GM12878 (cell line): Measurements from ENCODE around the gene VAC14. TPM values are rescaled to one million over a fixed set of nuclear protein-coding genes. Genes with fewer than 3 reads are reported as not detected.

Experiments used
- ATAC-seq: fragments of 200-7000 bp; cut with Tn5 transposase; 3 replicates; pipeline ENCODE4 v1.9.1; 2020; ENCODE audit warnings: mild to moderate bottlenecking, moderate library complexity
- BruUV-seq: library from RNA; stranded (reverse); fragments of 400-500 nt; replicated peaks from 2 replicates; lab custom pipeline; 2021; lab: Mats Ljungman, UMichigan
- CTCF ChIA-PET: fragments of 300-600 bp; sonication (Branson Sonifier 250); formaldehyde crosslinking; extraction: SDS; loops from one replicate; lab custom pipeline; 2021; ENCODE audit warnings: inconsistent platforms; lab: Yijun Ruan, JAX
- POLR2A ChIA-PET: fragments of 350-600 bp; formaldehyde crosslinking; extraction: SDS; loops from one replicate; lab custom pipeline; 2021; ENCODE audit warnings: inconsistent platforms; lab: Charles Lee
- RAD21 ChIA-PET: fragments of 300-600 bp; sonication (Branson Sonifier 250); formaldehyde crosslinking; loops from one replicate; lab custom pipeline; 2023; ENCODE audit warnings: antibody characterized with exemption; ENCODE audit not compliant: unreplicated experiment; lab: Charles Lee
- SMC1A ChIA-PET: fragments of 300-600 bp; sonication (Branson Sonifier 250); formaldehyde crosslinking; loops from one replicate; lab custom pipeline; 2023; ENCODE audit not compliant: unreplicated experiment, uncharacterized antibody; lab: Charles Lee
- DNase-seq: peaks from one replicate; pipeline ENCODE4 v3.0.0-alpha.2; 2011; ENCODE audit warnings: low read depth, low spot score
- FAIRE-seq: peaks from 3 replicates; lab custom pipeline; 2011; peaks lifted over from hg19 to GRCh38; lab: Jason Lieb, UNC
- H2AFZ ChIP-seq: 2 replicates; pipeline ENCODE4 v1.6.0; 2011; ENCODE audit warnings: low read depth, low read length, control low read depth; ENCODE audit not compliant: control insufficient read depth
- H3K27ac ChIP-seq: 2 replicates; pipeline ENCODE4 v1.5.1; 2011; ENCODE audit warnings: control low read depth; ENCODE audit not compliant: control insufficient read depth, insufficient read depth
- H3K27me3 ChIP-seq, 2 experiments: replicated peaks in 1 of 2; 2 replicates each; pipeline versions ENCODE4 v1.6.0 to v1.6.1; 2011; ENCODE audit warnings: low read length in 1 of 2; ENCODE audit not compliant: control insufficient read depth in 2 of 2, insufficient read depth in 2 of 2
- H3K36me3 ChIP-seq, 2 experiments: 2 replicates each; pipeline ENCODE4 v1.5.1; 2011; ENCODE audit warnings: low read length in 1 of 2; ENCODE audit not compliant: control insufficient read depth in 2 of 2, insufficient read depth in 2 of 2
- H3K4me1 ChIP-seq: 2 replicates; pipeline ENCODE4 v1.6.1; 2011; ENCODE audit warnings: mild to moderate bottlenecking, low read length, moderate library complexity, mixed read lengths; ENCODE audit not compliant: control insufficient read depth, insufficient read depth
- H3K4me2 ChIP-seq: 2 replicates; pipeline ENCODE4 v1.6.0; 2011; ENCODE audit warnings: control low read depth; ENCODE audit not compliant: control insufficient read depth, insufficient read depth
- H3K4me3 ChIP-seq: fragments of 200-600 bp; sonication (generic); 2 replicates; pipeline ENCODE4 v1.5.1; 2016
- H3K79me2 ChIP-seq: 2 replicates; pipeline ENCODE4 v1.6.0; 2011; ENCODE audit warnings: low read length; ENCODE audit not compliant: control insufficient read depth, insufficient read depth
- H3K9ac ChIP-seq: 2 replicates; pipeline ENCODE4 v1.8.0; 2011; ENCODE audit warnings: low read length, control low read depth, mixed read lengths; ENCODE audit not compliant: control insufficient read depth, insufficient read depth
- H3K9me3 ChIP-seq: replicated peaks from 3 replicates; pipeline ENCODE4 v1.5.1; 2011; ENCODE audit warnings: mild to moderate bottlenecking, low read length; ENCODE audit not compliant: control insufficient read depth, insufficient read depth
- H4K20me1 ChIP-seq: 2 replicates; pipeline ENCODE4 v1.6.0; 2011; ENCODE audit not compliant: control insufficient read depth, insufficient read depth
- BACH1 ChIP-seq: fragments of 450-650 bp; IDR thresholded peaks from 2 replicates; pipeline ENCODE4 v1.6.1; 2017; ENCODE audit warnings: mild to moderate bottlenecking, borderline replicate concordance
- BHLHE40 ChIP-seq, 2 experiments: fragments of 450-650 bp in 1 of 2; IDR thresholded peaks; 2 replicates each; pipeline ENCODE4 v1.6.1; 2011 to 2017; ENCODE audit warnings: low read depth in 2 of 2, borderline replicate concordance in 1 of 2, improper control_type of control experiment in 1 of 2, low read length in 1 of 2, mild to moderate bottlenecking in 1 of 2
- BRCA1 ChIP-seq: IDR thresholded peaks from 2 replicates; pipeline ENCODE4 v1.6.1; 2011; ENCODE audit warnings: low read depth, low read length, improper control_type of control experiment
- CBX5 ChIP-seq: sonication (generic); IDR thresholded peaks from 2 replicates; pipeline ENCODE4 v1.6.1; 2016; ENCODE audit warnings: low read depth, moderate library complexity, mild to moderate bottlenecking, inconsistent platforms
- GATAD2B ChIP-seq: fragments of 450-650 bp; conservative IDR thresholded peaks from 2 replicates; pipeline ENCODE4 v1.6.1; 2017; ENCODE audit warnings: low read depth, mild to moderate bottlenecking, moderate library complexity
- IKZF1 ChIP-seq: fragments of 450-650 bp; conservative IDR thresholded peaks from 2 replicates; pipeline ENCODE4 v1.6.1; 2017; ENCODE audit warnings: antibody characterized with exemption, mild to moderate bottlenecking
- MYB ChIP-seq: fragments of 150-350 bp; IDR thresholded peaks from 2 replicates; pipeline ENCODE4 v1.6.1; 2014; ENCODE audit warnings: mild to moderate bottlenecking, low read depth, low read length, borderline replicate concordance
- NR2F1 ChIP-seq: fragments of 450-650 bp; conservative IDR thresholded peaks from 2 replicates; pipeline ENCODE4 v1.6.1; 2017; ENCODE audit warnings: mild to moderate bottlenecking
- TARDBP ChIP-seq: IDR thresholded peaks from 2 replicates; pipeline ENCODE4 v1.6.1; 2016; ENCODE audit warnings: borderline replicate concordance
- TCF3 ChIP-seq: IDR thresholded peaks from 2 replicates; pipeline ENCODE4 v1.6.1; 2012; ENCODE audit warnings: low read depth, mild to moderate bottlenecking, low read length, borderline replicate concordance; ENCODE audit not compliant: insufficient read depth
- WGBS: methylation state at CpG from one replicate; pipeline ENCODE4 v1.1.6; 2016; ENCODE audit warnings: low lambda C conversion rate; ENCODE audit not compliant: insufficient replicate concordance, insufficient coverage; ENCODE audit errors: missing lambda C conversion rate; 5-methylcytosine and 5-hydroxymethylcytosine counted together
- in situ Hi-C: fragments of 300-500 bp; cut with MboI; formaldehyde crosslinking; loops from 9 replicates; pipeline ENCODE4 v1.14.3; 2018; ENCODE audit warnings: mixed read lengths
- intact Hi-C: fragments of 100-400 bp; cut with micrococcal nuclease; formaldehyde crosslinking; loops from one replicate; pipeline ENCODE4 v1.14.2; 2022; ENCODE audit not compliant: unreplicated experiment
- polyA plus RNA-seq, 11 experiments: library from polyadenylated mRNA; depleted of rRNA in 4 of 11; unstranded in 6 of 11; stranded (reverse) in 5 of 11; fragments of >200 nt; fragmentation: Nextera tagmentation in 4 of 11; fragmentation: Illumina TruSeq in 1 of 11; extraction: Ambion mirVana in 4 of 11; extraction: Trizol in 1 of 11; gene quantifications; 1 replicate in 1 of 11; 2 replicates in 10 of 11; pipeline versions ENCODE4 v1.2.1 to v1.2.3, GENCODE V29; 2011 to 2016; ENCODE audit warnings: inconsistent platforms in 2 of 11, missing spikeins in 2 of 11, low read depth in 1 of 11
- total RNA-seq, 4 experiments: library from RNA; depleted of rRNA in 3 of 4; stranded (reverse); fragments of >200 nt in 3 of 4; fragmentation: Illumina TruSeq in 1 of 4; extraction: Trizol in 1 of 4; gene quantifications; 2 replicates each; pipeline versions ENCODE4 v1.2.1 to v1.2.3, GENCODE V29; 2013 to 2021
- TF ChIP-seq, protein P1 (sequence below): IDR thresholded peaks from 2 replicates; pipeline ENCODE4 v1.6.1; 2011; ENCODE audit warnings: low read depth, mild to moderate bottlenecking, low read length, moderate library complexity, borderline replicate concordance; ENCODE audit errors: extremely low read depth
- TF ChIP-seq, protein P2 (sequence below): IDR thresholded peaks from 2 replicates; pipeline ENCODE4 v1.6.1; 2012; ENCODE audit warnings: low read depth, low read length, improper control_type of control experiment
- TF ChIP-seq, protein P3 (sequence below): fragments of 450-650 bp; IDR thresholded peaks from 2 replicates; pipeline ENCODE4 v1.6.1; 2014; ENCODE audit warnings: mild to moderate bottlenecking
- TF ChIP-seq, protein P4 (sequence below): IDR thresholded peaks from 2 replicates; pipeline ENCODE4 v1.6.1; 2012; ENCODE audit warnings: low read depth, low read length, improper control_type of control experiment

Gene VAC14
- total and polyA plus RNA-seq, 10 of the 15 experiments (the other 5 are each of a cell fraction or from before 2014, with no cell fraction given) = 1.3 to 45.5 (median 25.5) TPM

DNA sequence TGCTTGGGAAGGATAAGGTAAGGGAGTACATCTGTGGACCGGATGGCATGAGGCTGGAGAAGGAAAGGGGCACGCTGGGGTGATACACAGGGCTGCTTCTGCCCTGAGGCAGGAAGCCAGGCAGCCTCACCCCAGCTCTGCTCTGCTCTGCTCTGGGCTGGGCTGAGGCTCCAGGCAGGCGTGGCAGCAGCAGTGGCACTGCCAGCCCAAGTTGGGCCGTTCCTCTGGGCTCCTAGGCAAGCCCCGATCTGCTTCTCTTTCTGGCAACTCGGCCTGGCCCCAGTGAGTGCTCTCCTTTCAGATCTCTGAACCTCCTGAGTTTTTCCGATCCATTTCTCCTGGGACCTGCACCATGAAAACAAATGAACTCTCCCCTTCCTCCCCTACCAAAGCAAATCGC is 44.9 kb downstream of the VAC14 start:
- Histone ChIP-seq H3K9me3 (no peaks in the 10 kb centered on the region), H3K4me1 (no peaks in the 10 kb centered on the region), H2AFZ (no peak overlapping the region), H3K79me2 (no peaks in the 10 kb centered on the region), H3K4me3 (no peak overlapping the region), H3K27me3 (no peaks in the 10 kb centered on the region), H3K9ac (no peak overlapping the region), H4K20me1 (no peaks in the 10 kb centered on the region), H3K36me3 (peaks cover 0 to 6% of the 10 kb centered on the region in 2 experiments; a peak in 3 of 4 replicates), H3K27ac (no peak overlapping the region), H3K4me2 (no peak overlapping the region)
- FAIRE-seq (no peak), DNase-seq (no peak), ATAC-seq (no peak)
- no TSS peak for BruUV-seq
- TF ChIP-seq BRCA1 (no peak), NR2F1 (no peak), GATAD2B (no peak)
- POLR2A ChIA-PET = no interaction called here
- intact Hi-C loops = no loop called here
- RAD21 ChIA-PET = no interaction called here
- SMC1A ChIA-PET = no interaction called here
- WGBS = 95% methylated on average over 8 of the region's 8 CpGs
- CTCF ChIA-PET = no interaction called here
- in situ Hi-C loops = no loop called here

DNA sequence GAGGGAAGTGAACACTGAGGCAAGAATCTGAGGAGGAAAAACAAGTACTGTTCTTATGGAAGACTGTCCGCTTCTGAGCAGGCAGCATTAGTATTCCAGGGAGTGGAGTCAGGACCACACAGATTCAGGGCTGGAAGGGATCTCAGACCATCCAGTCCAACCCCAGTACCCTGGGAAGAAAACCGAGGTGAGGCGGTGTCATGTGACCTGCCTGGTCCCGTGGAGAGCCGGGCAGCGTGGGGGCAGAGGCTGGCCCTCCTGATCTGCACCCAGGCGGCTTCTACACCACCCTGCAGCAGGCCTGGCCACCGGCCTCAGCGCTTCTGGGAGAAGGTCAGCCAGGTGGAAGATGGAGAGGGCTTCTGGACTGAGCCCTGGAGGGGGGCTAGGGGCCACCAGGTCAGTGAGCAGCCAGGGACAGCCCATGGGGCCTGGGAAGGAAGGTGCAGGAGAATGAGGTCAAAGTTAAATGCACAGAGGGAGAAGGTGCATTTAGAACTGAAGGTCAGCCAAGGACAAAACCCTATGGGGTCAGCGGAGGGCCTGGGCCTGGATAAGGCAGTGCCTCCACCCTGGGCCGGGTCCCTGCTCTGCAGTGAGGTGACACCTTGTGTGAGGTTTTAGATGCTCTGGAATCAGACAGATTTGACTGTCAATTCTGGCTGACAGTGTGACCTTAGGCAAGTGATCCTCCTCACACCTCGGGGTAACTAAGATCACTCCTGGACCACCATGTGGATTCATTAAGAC is 45.9 kb downstream of the VAC14 start:
- H3K4me1 ChIP-seq = no peaks in the 10 kb centered on the region
- H4K20me1 ChIP-seq = no peaks in the 10 kb centered on the region
- ATAC-seq = no peak
- H3K4me2 ChIP-seq = no peak overlapping the region
- peaks cover 0 to 4% of the 10 kb centered on the region in 2 experiments; a peak in 3 of 4 replicates for H3K36me3 ChIP-seq
- no peaks in the 10 kb centered on the region for H3K79me2 ChIP-seq
- no peaks in the 10 kb centered on the region for H3K27me3 ChIP-seq
- H2AFZ ChIP-seq = no peak overlapping the region
- ChIA-PET CTCF (no interaction called here), POLR2A (no interaction called here), SMC1A (no interaction called here), RAD21 (no interaction called here)
- H3K9ac ChIP-seq = no peak overlapping the region
- H3K9me3 ChIP-seq = no peaks in the 10 kb centered on the region
- no TSS peak for BruUV-seq
- in situ Hi-C loops = no loop called here
- H3K4me3 ChIP-seq = no peak overlapping the region
- intact Hi-C loops = no loop called here
- WGBS = 94% methylated on average over 12 of the region's 12 CpGs
- FAIRE-seq = no peak
- no peak for DNase-seq
- H3K27ac ChIP-seq = no peak overlapping the region
- TF ChIP-seq BACH1 (no peak), BHLHE40 (IDR thresholded peaks at IDR 0.05; ENCODE audit: borderline replicate concordance in 1 of 2, low read depth in 2 of 2, low read length in 1 of 2) (no peak), TARDBP (no peak), IKZF1 (no peak), CBX5 (no peak), GATAD2B (no peak), TCF3 (no peak), MYB (no peak)
- TF ChIP-seq, protein P1, sequence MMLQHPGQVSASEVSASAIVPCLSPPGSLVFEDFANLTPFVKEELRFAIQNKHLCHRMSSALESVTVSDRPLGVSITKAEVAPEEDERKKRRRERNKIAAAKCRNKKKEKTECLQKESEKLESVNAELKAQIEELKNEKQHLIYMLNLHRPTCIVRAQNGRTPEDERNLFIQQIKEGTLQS = no peak
- TF ChIP-seq, protein P2, sequence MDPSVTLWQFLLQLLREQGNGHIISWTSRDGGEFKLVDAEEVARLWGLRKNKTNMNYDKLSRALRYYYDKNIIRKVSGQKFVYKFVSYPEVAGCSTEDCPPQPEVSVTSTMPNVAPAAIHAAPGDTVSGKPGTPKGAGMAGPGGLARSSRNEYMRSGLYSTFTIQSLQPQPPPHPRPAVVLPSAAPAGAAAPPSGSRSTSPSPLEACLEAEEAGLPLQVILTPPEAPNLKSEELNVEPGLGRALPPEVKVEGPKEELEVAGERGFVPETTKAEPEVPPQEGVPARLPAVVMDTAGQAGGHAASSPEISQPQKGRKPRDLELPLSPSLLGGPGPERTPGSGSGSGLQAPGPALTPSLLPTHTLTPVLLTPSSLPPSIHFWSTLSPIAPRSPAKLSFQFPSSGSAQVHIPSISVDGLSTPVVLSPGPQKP = no peak
- TF ChIP-seq, protein P3, sequence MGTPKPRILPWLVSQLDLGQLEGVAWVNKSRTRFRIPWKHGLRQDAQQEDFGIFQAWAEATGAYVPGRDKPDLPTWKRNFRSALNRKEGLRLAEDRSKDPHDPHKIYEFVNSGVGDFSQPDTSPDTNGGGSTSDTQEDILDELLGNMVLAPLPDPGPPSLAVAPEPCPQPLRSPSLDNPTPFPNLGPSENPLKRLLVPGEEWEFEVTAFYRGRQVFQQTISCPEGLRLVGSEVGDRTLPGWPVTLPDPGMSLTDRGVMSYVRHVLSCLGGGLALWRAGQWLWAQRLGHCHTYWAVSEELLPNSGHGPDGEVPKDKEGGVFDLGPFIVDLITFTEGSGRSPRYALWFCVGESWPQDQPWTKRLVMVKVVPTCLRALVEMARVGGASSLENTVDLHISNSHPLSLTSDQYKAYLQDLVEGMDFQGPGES = no peak
- TF ChIP-seq, protein P4, sequence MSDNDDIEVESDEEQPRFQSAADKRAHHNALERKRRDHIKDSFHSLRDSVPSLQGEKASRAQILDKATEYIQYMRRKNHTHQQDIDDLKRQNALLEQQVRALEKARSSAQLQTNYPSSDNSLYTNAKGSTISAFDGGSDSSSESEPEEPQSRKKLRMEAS = no peak
